K562 (cell line): ENCODE measurements around the gene MLX. TPM values are rescaled to one million over a fixed set of nuclear protein-coding genes. Genes with fewer than 3 reads are reported as not detected.

Experiments used
- AFF4 ChIP-seq: sonication (generic); formaldehyde crosslinking; IDR thresholded peaks from 2 replicates; pipeline ENCODE4 v1.8.0; 2023; ENCODE audit warnings: mild to moderate bottlenecking, missing genetic modification reagents
- BCL6 ChIP-seq: fragments of 250-450 bp; sonication (Bioruptor Pico); IDR thresholded peaks from 2 replicates; pipeline ENCODE4 v1.4.0; 2020
- CBX5 ChIP-seq: IDR thresholded peaks from 2 replicates; pipeline ENCODE4 v1.6.1; 2014; ENCODE audit warnings: low read depth, borderline replicate concordance
- CREB1 ChIP-seq, 2 experiments: sonication (generic) in 1 of 2; formaldehyde crosslinking in 1 of 2; IDR thresholded peaks; 2 replicates each; pipeline versions ENCODE4 v1.6.1 to v1.8.0; 2012 to 2022; ENCODE audit warnings: inconsistent platforms in 1 of 2, mild to moderate bottlenecking in 1 of 2, missing genetic modification reagents in 1 of 2, moderate library complexity in 1 of 2
- ESRRA ChIP-seq: fragments of 450-650 bp; IDR thresholded peaks from 2 replicates; pipeline ENCODE4 v1.6.1; 2014; ENCODE audit warnings: low read depth, mild to moderate bottlenecking, moderate library complexity, borderline replicate concordance
- GABPB1 ChIP-seq: sonication (generic); formaldehyde crosslinking; IDR thresholded peaks from 2 replicates; pipeline ENCODE4 v1.8.0; 2022; ENCODE audit warnings: mild to moderate bottlenecking, missing genetic modification reagents
- MAFG ChIP-seq: fragments of 450-650 bp; conservative IDR thresholded peaks from 2 replicates; pipeline ENCODE4 v1.6.1; 2016; ENCODE audit warnings: missing genetic modification characterization, missing compliant biosample characterization
- NCOA1 ChIP-seq: fragments of 450-650 bp; IDR thresholded peaks from 2 replicates; pipeline ENCODE4 v1.6.1; 2016; ENCODE audit warnings: low read depth
- NFE2 ChIP-seq: IDR thresholded peaks from 2 replicates; pipeline ENCODE4 v1.6.1; 2014; ENCODE audit warnings: antibody characterized with exemption, low read depth
- NFIC ChIP-seq: fragments of 450-650 bp; IDR thresholded peaks from 2 replicates; pipeline ENCODE4 v1.6.1; 2017; ENCODE audit warnings: mild to moderate bottlenecking, inconsistent platforms
- NFXL1 ChIP-seq: fragments of 450-650 bp; formaldehyde crosslinking; IDR thresholded peaks from 2 replicates; pipeline ENCODE4 v1.4.0; 2021; ENCODE audit warnings: mild to moderate bottlenecking
- PML ChIP-seq: IDR thresholded peaks from 2 replicates; pipeline ENCODE4 v1.6.1; 2012; ENCODE audit warnings: low read length, inconsistent platforms
- TCFL5 ChIP-seq: fragments of 250-450 bp; sonication (Bioruptor Pico); conservative IDR thresholded peaks from 2 replicates; pipeline ENCODE4 v1.6.1; 2021; ENCODE audit warnings: mild to moderate bottlenecking, moderate library complexity, matching md5 sums
- U2AF1 ChIP-seq: fragments of 200-400 bp; formaldehyde crosslinking; optimal IDR thresholded peaks from 2 replicates; pipeline ENCODE3; 2017; ENCODE audit warnings: mild to moderate bottlenecking, low read depth, low read length, moderate library complexity
- ZFP30 ChIP-seq: fragments of 250-450 bp; sonication (Bioruptor Pico); IDR thresholded peaks from 2 replicates; pipeline ENCODE4 v1.8.0; 2022; ENCODE audit warnings: moderate library complexity, mild to moderate bottlenecking, inconsistent platforms, borderline replicate concordance
- ZNF146 ChIP-seq: IDR thresholded peaks from one replicate; pipeline ENCODE4 v1.6.1; 2018; ENCODE audit warnings: missing compliant biosample characterization; ENCODE audit not compliant: unreplicated experiment
- ZNF232 ChIP-seq: sonication (generic); formaldehyde crosslinking; IDR thresholded peaks from 2 replicates; pipeline ENCODE4 v1.8.0; 2022; ENCODE audit warnings: mild to moderate bottlenecking, missing genetic modification reagents
- ZNF24 ChIP-seq: fragments of 450-650 bp; IDR thresholded peaks from 2 replicates; pipeline ENCODE4 v1.6.1; 2016
- ZNF263 ChIP-seq: sonication (generic); formaldehyde crosslinking; IDR thresholded peaks from 2 replicates; pipeline ENCODE4 v1.8.0; 2022; ENCODE audit warnings: mild to moderate bottlenecking, missing genetic modification reagents, borderline replicate concordance
- ZNF511 ChIP-seq: sonication (generic); formaldehyde crosslinking; IDR thresholded peaks from 2 replicates; pipeline ENCODE4 v1.8.0; 2022; ENCODE audit warnings: mild to moderate bottlenecking, missing genetic modification reagents
- ZNF79 ChIP-seq: fragments of 250-450 bp; sonication (Bioruptor Pico); IDR thresholded peaks from 2 replicates; pipeline ENCODE4 v1.4.0; 2020; ENCODE audit warnings: low read depth, mild to moderate bottlenecking, moderate library complexity
- polyA plus RNA-seq, 8 experiments: library from polyadenylated mRNA; depleted of rRNA in 4 of 8; stranded (reverse) in 5 of 8; unstranded in 3 of 8; fragments of >200 nt; fragmentation: Nextera tagmentation in 2 of 8; fragmentation: Illumina TruSeq in 1 of 8; extraction: Ambion mirVana in 2 of 8; extraction: Trizol in 1 of 8; gene quantifications; 2 replicates each; pipeline versions ENCODE4 v1.2.1 to v1.2.3, GENCODE V29; 2011 to 2014; ENCODE audit warnings: inconsistent platforms in 1 of 8, missing spikeins in 1 of 8
- total RNA-seq, 7 experiments: library from RNA; depleted of rRNA in 6 of 7; stranded (reverse); fragments of >200 nt in 6 of 7; fragmentation: Illumina TruSeq in 2 of 7; extraction: Trizol in 2 of 7; gene quantifications; 2 replicates each; pipeline versions ENCODE4 v1.2.1 to v1.2.3, GENCODE V29; 2011 to 2021; ENCODE audit warnings: low replicate concordance in 1 of 7
- TF ChIP-seq, protein P1 (sequence below), 3 experiments: IDR thresholded peaks in 2 of 3; conservative IDR thresholded peaks in 1 of 3; 2 replicates each; pipeline ENCODE4 v1.5.1; 2011 to 2012; ENCODE audit warnings: low read length in 3 of 3, mild to moderate bottlenecking in 3 of 3, control low read depth in 2 of 3, improper control_type of control experiment in 1 of 3, inconsistent platforms in 1 of 3, low read depth in 1 of 3, mixed read lengths in 1 of 3, moderate library complexity in 1 of 3; ENCODE audit not compliant: insufficient read depth in 2 of 3
- TF ChIP-seq, protein P2 (sequence below), 2 experiments: fragments of 250-450 bp in 1 of 2; fragments of 450-650 bp in 1 of 2; sonication (Bioruptor Pico) in 1 of 2; IDR thresholded peaks; 2 replicates each; pipeline versions ENCODE4 v1.6.1 to v1.8.0; 2016 to 2021; ENCODE audit warnings: mild to moderate bottlenecking in 2 of 2, moderate library complexity in 2 of 2, missing compliant biosample characterization in 1 of 2, missing genetic modification characterization in 1 of 2

Gene MLX
- total and polyA plus RNA-seq, 9 of the 15 experiments (the other 6 are each of a cell fraction or from before 2014, with no cell fraction given), result 42.9 to 100 (median 58.9) TPM

GRCh38 chr17:42553161-42553818 is 13.6 kb upstream of the MLX start (continued):
- TF ChIP-seq AFF4 (no peak), ESRRA (0 out of 2 replicates have a peak, but pooled peaks have one; percentile 33), U2AF1 (no peak), ZNF232 (CRISPR knock-in tag) (no peak), NFIC (peak; percentile 63), NCOA1 (no peak; the same call in 1 of the 2 replicates), PML (no peak), ZNF263 (CRISPR knock-in tag) (no peak), MAFG (tag) (no peak), GABPB1 (CRISPR knock-in tag) (0 out of 2 replicates have a peak, but pooled peaks have one; percentile 56), CREB1 (IDR thresholded peaks at IDR 0.05) (peak; percentile 68), CREB1 (CRISPR knock-in tag; IDR thresholded peaks at IDR 0.05) (peak; percentile 67; the same call in 1 of the 2 replicates), ZNF79 (CRISPR knock-in tag) (no peak), CBX5 (no peak), ZNF511 (CRISPR knock-in tag) (no peak), NFE2 (no peak), NFXL1 (no peak), ZFP30 (CRISPR knock-in tag) (no peak), ZNF146 (CRISPR knock-in tag) (no peak), ZNF24 (0 out of 2 replicates have a peak, but pooled peaks have one; percentile 16), BCL6 (CRISPR knock-in tag) (no peak), TCFL5 (CRISPR knock-in tag) (no peak)
- TF ChIP-seq, protein P1, sequence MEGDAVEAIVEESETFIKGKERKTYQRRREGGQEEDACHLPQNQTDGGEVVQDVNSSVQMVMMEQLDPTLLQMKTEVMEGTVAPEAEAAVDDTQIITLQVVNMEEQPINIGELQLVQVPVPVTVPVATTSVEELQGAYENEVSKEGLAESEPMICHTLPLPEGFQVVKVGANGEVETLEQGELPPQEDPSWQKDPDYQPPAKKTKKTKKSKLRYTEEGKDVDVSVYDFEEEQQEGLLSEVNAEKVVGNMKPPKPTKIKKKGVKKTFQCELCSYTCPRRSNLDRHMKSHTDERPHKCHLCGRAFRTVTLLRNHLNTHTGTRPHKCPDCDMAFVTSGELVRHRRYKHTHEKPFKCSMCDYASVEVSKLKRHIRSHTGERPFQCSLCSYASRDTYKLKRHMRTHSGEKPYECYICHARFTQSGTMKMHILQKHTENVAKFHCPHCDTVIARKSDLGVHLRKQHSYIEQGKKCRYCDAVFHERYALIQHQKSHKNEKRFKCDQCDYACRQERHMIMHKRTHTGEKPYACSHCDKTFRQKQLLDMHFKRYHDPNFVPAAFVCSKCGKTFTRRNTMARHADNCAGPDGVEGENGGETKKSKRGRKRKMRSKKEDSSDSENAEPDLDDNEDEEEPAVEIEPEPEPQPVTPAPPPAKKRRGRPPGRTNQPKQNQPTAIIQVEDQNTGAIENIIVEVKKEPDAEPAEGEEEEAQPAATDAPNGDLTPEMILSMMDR (IDR thresholded peaks at IDR 0.05 in 2 of 3, conservative IDR thresholded peaks at IDR 0.05 in 1 of 3; ENCODE audit: insufficient read depth in 2 of 3, low read depth in 1 of 3, low read length in 3 of 3), result peak; percentile 73 to 86 (median 73)
- TF ChIP-seq, protein P2, sequence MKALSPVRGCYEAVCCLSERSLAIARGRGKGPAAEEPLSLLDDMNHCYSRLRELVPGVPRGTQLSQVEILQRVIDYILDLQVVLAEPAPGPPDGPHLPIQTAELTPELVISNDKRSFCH (CRISPR knock-in tag; IDR thresholded peaks at IDR 0.05), result no peak
- TF ChIP-seq, protein P2 (tag; IDR thresholded peaks at IDR 0.05), result no peak
